ENCODE measurements around the gene ZNF839.
"Not testable (repeated sequence)": the region's sequence is repeated elsewhere in the genome, so short reads cannot be mapped to it uniquely, and the experiment has no call there.

Gene ZNF839

GRCh38 chr14:102319351-102320032, at the start of gene ZNF839:
Gene ZNF839, plus strand, starts transcription at chr14:102319746. Its CDS starts 20 bp downstream, at chr14:102319766.
- DNase-seq (ENCODE audit: low spot score), result peak; percentile 91

- no peak for DNase-seq (ENCODE audit: low spot score)
Measured at GRCh38 chr14:102272392-102272791, 47.2 kb upstream of the ZNF839 start.

DNA sequence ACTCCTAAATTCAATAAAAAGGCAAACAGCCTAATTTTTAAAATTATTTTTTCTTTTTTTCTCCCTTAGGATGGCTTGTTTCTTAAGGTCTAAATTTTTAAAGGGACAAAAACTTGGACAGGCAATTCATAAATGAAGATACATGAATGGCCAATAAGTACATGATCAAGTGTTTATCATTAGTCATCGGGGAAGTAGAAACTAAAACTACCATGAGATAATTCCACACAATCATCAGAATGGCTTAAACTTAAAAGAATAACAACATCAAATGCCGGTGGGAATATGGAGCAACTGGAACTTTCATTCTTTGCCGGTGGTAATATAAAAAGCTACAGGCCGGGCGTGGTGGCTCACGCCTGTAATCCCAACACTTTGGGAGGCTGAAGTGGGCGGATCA, 43.7 kb upstream of the ZNF839 start:
- DNase-seq (ENCODE audit: low spot score), result no peak

GRCh38 chr14:102277874-102278630, 41.5 kb upstream of the ZNF839 start:
- no peak for DNase-seq (ENCODE audit: low spot score)

- DNase-seq (ENCODE audit: low spot score), result no peak
Measured at GRCh38 chr14:102278631-102278935, 41.0 kb upstream of the ZNF839 start.

GRCh38 chr14:102279282-102279681, 40.3 kb upstream of the ZNF839 start:
- no peak for DNase-seq (ENCODE audit: low spot score)

DNA sequence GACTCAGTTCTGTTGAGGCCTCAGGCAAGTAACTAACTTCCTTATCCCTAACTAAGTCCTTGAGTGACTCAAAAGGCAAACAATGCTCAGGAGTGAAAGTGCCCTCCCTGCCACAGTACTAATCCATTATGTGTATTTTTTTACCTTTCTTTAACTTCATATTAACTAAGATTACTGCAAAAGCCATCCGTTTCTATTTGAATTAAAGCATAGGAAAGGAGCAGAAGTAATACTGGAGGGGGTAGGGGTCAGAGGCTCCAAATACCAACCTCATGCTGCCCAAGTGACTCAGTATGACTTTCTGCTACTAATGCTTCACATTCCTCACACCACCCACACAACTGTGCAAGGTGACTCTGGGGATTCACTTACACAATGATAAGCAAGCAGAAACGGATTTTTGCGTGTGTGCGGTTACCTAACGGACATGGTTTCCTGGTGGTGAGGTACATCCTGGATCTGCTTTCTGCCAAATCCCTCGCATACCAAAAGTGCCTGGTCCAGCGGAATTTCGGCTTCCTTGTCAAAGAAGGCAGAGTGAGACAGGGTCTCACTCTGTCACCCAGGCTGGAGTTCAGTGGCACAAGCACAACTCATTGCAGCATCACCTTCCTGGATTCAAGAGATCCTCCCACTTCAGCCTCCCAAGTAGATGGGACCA, 39.7 kb upstream of the ZNF839 start:
- DNase-seq (ENCODE audit: low spot score), result no peak

- no peak for DNase-seq (ENCODE audit: low spot score)
Measured at GRCh38 chr14:102280376-102280962, 39.1 kb upstream of the ZNF839 start.

GRCh38 chr14:102282751-102283465, 36.6 kb upstream of the ZNF839 start:
- no peak for DNase-seq (ENCODE audit: low spot score)

DNA sequence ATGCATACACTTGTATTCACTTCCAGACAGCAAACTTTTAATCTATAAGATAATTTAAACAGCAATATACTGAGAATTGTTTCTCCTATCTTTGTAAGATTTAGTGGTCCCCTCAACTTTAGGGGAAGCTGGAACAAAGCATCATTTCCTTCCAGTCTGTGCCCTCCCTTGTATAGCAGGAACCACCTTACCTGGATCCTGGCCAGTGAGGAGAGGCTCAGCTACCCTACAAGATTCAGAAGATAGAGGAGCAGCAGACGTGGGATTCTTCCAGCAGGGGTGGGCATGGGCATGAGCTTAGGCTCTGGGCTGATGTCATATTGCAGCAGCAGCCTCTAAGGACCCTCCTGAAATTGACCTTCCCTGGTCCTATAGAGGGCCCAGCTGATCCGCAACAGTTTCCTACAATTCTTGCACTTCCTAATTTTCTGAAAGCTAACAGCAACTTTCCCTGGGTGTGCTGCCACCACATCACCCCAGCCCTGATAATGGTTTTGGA, 35.9 kb upstream of the ZNF839 start:
- no peak for DNase-seq (ENCODE audit: low spot score)

DNA sequence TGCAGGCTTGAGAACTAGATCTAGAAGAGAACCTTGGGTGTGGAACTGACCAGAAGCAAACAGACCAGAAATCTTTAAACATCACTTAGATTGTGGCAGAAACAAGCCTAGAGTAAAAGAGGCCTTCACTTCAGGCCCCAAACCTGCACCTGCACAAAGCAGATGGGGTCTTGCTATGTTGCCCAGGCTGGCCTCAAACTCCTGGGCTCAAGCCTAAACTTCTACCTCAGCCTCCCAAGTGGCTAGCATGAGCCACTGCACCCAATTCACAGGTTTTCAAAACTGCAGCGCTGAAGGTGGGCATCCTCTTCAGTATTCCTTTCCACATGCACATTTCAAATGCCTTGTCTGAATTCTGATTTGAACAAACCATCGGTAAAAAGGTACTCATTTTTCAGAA, 34.4 kb upstream of the ZNF839 start:
- DNase-seq (ENCODE audit: low spot score), result no peak

GRCh38 chr14:102288139-102288538, 31.4 kb upstream of the ZNF839 start:
- no peak for DNase-seq (ENCODE audit: low spot score)

DNA sequence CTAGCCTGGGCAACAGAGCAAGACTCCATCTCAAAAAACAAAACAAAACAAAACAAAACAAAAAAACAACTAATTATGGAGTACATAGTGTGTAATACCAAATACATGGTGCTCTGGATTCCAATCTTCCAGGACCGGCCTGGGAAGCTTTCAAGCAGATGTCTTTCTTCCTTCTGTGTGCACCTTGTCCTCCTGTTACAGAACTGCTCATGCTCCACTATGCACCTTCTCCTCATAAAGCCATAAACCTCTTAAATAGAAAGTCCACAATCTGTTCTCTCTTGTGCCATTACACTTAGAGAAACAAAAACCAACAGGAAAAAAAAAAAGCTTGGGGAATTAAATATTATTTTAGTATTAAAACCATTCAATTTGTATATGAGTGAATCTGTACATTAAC, 27.1 kb upstream of the ZNF839 start:
- no peak for DNase-seq (ENCODE audit: low spot score)

GRCh38 chr14:102293781-102294180, 25.8 kb upstream of the ZNF839 start:
- no peak for DNase-seq (ENCODE audit: low spot score)

DNA sequence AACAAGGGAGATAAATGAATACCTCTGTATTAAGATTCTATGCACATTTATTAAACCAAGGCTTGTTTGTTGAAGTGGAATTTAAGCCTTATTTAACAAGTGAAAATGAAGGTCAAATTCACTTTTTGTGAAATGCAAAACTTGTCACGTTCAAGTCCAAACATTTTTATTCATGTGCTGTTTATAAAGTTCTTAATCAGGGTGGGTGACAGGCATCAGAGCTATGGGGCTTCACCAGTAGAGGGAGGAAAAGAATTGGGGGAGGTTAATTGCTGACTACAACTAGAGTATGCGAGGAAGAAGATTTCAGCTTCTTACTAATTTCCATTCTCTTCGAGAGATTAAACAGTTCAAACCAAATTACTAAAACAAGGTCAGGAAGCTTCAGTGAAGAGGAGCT, 24.3 kb upstream of the ZNF839 start:
- DNase-seq (ENCODE audit: low spot score), result no peak

DNA sequence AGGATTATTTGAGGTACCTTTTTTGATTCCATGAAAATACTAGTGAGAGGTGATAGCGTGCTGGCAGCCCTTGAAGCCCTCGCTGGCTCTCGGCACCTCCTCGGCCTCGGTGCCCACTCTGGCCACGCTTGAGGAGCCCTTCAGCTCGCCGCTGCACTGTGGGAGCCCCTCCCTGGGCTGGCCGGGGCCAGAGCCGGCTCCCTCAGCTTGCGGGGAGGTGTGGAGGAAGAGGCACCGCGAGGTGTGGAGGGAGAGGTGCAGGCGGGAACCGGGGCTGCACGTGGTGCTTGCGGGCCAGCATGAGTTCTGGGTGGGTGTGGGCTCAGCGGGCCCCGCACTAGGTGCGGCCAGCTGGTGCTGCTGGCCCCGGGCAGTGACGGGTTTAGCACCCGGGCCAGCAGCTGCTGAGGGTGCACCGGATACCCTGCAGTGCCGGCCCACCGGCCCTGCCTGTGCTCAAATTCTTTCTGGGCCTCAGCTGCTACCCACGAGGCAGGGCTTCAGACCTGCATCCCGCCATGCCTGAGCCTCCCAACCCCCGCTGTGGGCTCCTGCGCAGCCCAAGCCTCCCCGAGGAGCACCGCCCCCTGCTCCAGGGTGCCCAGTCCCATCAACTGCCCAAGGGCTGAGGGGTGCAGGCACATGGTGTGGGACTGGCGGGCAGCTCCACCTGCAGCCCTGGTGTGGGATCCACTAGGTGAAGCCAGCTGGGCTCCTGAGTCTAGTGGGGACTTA, 21.9 kb upstream of the ZNF839 start:
- no peak for DNase-seq (ENCODE audit: low spot score)

GRCh38 chr14:102298303-102299070, 21.1 kb upstream of the ZNF839 start:
- DNase-seq (ENCODE audit: low spot score), result not testable (repeated sequence)

DNA sequence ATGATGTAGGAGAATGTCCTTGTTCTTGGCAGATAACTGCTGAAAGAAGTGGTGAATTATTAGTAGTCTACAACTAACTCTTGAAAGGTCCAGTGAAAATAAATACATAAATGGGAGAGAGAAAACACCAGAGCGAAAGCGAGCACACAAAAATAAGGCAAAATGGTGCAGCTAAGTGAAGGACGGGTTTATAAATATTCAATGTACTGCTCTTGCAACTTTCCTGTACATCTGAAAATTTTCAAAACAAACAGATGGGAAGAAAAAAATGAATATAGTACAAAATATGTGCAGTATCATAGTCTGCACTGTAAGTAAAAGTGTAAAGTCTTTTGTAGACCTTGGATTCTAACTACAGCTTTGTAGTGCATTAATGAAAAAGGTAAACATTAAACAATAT, 15.9 kb upstream of the ZNF839 start:
- no peak for DNase-seq (ENCODE audit: low spot score)

DNA sequence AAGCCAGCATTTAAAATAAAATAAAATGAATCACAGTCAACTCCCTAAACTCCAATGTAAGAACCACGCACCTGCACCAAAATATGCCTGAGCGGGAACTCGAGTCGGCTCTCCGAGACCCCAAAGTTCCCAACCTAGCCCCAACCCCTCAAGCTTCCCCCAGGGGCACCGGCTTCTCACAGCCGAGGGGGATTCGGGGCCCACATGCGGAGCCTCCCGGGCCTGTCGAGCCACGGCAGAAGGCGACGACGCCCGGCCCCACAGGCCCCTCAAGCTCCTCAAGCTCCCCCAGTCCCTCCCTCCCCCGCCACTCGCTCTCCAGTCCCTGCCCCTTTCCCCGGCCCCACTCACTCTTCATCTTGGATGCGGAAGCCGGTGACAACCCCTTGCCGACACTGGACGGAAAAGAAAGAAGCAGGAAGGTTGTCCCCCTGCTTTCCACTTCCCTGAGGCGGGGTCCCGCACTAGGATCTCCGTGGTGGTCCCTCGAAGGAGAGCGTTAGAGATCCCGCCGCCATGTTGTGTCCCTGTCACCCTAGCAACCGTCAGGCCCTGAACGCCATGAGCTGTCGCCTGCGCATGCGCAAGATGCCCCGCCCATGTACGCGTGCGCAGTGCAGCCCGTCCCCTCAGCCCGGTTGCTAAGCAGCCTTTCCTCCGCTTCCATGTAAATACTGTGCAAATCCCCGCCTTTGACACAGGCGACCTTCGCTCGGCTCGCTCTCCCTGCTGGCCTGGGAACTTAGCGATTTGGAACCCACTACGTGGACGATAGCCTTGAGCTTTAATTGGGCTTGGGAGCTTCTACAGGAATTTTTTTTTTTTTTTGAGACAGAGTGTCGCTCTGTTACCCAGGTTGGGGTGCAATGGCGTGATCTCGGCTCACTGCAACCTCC, 14.7 kb upstream of the ZNF839 start, which contains the start of gene MOK:
Gene MOK, minus strand, starts transcription at position 554 of the 896 bp plus-strand sequence. Its CDS starts 196 bp downstream, at position 358.
- DNase-seq (ENCODE audit: low spot score), result peak; percentile 97

Measured in iPS-NIHi11 (cell line).